GM12891 (cell line): ENCODE measurements around the gene COL26A1.

Experiments
- DNase-seq: peaks from one replicate; pipeline ENCODE4 v3.0.0; 2011; ENCODE audit warnings: low spot score; ENCODE audit not compliant: insufficient read length
- FAIRE-seq: peaks from 2 replicates; lab custom pipeline; 2011; peaks lifted over from hg19 to GRCh38; lab: Jason Lieb, UNC
- PAX5 ChIP-seq: IDR thresholded peaks from 2 replicates; pipeline ENCODE4 v1.6.1; 2011; ENCODE audit warnings: low read length, moderate library complexity, mild to moderate bottlenecking; ENCODE audit not compliant: insufficient read depth, severe bottlenecking
- POLR2A ChIP-seq: IDR thresholded peaks from 2 replicates; pipeline ENCODE4 v1.6.1; 2011; ENCODE audit warnings: low read depth, low read length, control low read depth
- POLR2AphosphoS5 ChIP-seq: IDR thresholded peaks from 2 replicates; pipeline ENCODE4 v1.6.1; 2011; ENCODE audit warnings: low read depth, low read length, control low read depth
- POU2F2 ChIP-seq: IDR thresholded peaks from 2 replicates; pipeline ENCODE4 v1.6.1; 2011; ENCODE audit warnings: low read depth, mild to moderate bottlenecking, control low read depth, low read length, moderate library complexity
- SPI1 ChIP-seq: IDR thresholded peaks from 2 replicates; pipeline ENCODE4 v1.6.1; 2011; ENCODE audit warnings: low read depth, low read length, control low read depth
- TAF1 ChIP-seq: IDR thresholded peaks from 2 replicates; pipeline ENCODE4 v1.6.1; 2011; ENCODE audit warnings: low read depth, low read length, control low read depth

COL26A1 gene

GRCh38 chr7:101398396-101399289 is 36.0 kb downstream of the COL26A1 start:
- DNase-seq (no peak), FAIRE-seq (no peak)
- TF ChIP-seq SPI1 = no peak
- TF ChIP-seq POLR2A = no peak
- no peak for TF ChIP-seq POLR2AphosphoS5
- no peak for TF ChIP-seq PAX5
- TF ChIP-seq POU2F2 = no peak
- TF ChIP-seq TAF1 = no peak

- DNase-seq (no peak), FAIRE-seq (no peak)
- TF ChIP-seq TAF1 (no peak), POLR2AphosphoS5 (no peak), POLR2A (no peak), POU2F2 (no peak), PAX5 (no peak), SPI1 (no peak)
Measured at GRCh38 chr7:101399759-101400158, 37.1 kb downstream of the COL26A1 start.

DNA sequence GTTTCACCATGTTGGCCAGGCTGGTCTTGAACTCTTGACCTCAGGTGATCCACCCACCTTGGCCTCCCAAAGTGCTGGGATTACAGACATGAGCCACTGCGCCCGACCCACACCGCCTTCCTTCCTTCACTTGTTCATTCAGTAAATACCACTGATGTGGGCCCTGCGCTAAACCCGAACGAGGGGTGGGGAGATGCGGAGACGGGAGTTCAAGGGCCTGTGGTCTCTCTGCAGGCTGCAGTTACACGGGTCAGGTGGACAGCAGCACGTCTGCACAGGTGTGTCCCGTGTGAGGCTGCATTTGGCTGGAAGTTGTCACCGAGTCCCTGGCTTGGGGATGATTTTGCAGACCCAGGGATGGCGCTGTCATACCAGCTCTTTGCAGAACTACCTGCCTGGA is 38.1 kb downstream of the COL26A1 start:
- TF ChIP-seq POLR2AphosphoS5 (no peak), SPI1 (no peak), POLR2A (no peak), TAF1 (no peak)
- DNase-seq (no peak), FAIRE-seq (no peak)

DNA sequence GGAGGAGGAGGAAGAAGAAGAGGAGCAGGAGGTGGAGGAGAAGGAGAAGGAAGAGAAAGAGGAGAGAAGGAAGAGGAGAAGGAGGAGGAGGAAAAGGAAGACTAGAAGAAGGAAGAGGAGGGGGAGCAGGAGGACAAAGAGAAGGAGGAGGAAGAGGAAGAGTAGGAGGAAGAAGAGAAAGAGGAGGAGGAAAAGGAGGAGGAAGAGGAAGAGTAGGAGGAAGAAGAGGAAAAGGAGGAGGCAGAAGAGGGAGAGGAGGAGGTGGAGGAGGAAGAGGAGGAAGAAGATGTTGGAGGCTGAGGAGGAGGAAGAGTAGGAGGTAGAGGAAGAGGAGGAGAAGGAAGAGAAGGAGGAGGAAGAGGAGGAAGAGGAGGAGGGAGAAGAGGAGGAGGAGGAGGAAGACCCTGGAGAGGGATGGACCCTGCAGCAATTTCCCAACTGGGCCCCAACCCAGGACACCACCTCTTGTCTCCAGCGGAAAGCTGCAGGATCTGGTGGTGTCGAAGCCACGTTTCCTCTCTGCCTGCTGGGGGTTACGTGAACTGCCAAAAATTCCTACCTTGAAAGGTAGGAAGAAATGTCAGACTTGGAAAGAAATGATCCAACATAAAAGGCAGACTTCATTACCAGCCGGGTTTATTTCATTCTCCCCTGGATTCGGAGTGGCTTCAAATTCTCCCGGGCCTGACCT is 38.9 kb downstream of the COL26A1 start:
- no peak for FAIRE-seq
- DNase-seq = no peak
- TF ChIP-seq POLR2A (no peak), POU2F2 (no peak), TAF1 (no peak), POLR2AphosphoS5 (no peak), SPI1 (no peak), PAX5 (no peak)

- DNase-seq (no peak), FAIRE-seq (no peak)
Measured at GRCh38 chr7:101402081-101402779, 39.6 kb downstream of the COL26A1 start.

GRCh38 chr7:101402835-101403234 is 40.2 kb downstream of the COL26A1 start:
- no peak for TF ChIP-seq POU2F2
- TF ChIP-seq SPI1 = no peak
- TF ChIP-seq POLR2A = no peak
- TF ChIP-seq POLR2AphosphoS5 = no peak
- no peak for TF ChIP-seq PAX5
- TF ChIP-seq TAF1 = no peak
- no peak for DNase-seq
- no peak for FAIRE-seq

More at GRCh38 chr7:101402081-101402779, 39.6 kb downstream of the COL26A1 start:
- TF ChIP-seq TAF1 = no peak
- TF ChIP-seq PAX5 = no peak
- no peak for TF ChIP-seq POLR2AphosphoS5
- TF ChIP-seq POU2F2 = no peak
- TF ChIP-seq SPI1 = no peak
- TF ChIP-seq POLR2A = no peak

DNA sequence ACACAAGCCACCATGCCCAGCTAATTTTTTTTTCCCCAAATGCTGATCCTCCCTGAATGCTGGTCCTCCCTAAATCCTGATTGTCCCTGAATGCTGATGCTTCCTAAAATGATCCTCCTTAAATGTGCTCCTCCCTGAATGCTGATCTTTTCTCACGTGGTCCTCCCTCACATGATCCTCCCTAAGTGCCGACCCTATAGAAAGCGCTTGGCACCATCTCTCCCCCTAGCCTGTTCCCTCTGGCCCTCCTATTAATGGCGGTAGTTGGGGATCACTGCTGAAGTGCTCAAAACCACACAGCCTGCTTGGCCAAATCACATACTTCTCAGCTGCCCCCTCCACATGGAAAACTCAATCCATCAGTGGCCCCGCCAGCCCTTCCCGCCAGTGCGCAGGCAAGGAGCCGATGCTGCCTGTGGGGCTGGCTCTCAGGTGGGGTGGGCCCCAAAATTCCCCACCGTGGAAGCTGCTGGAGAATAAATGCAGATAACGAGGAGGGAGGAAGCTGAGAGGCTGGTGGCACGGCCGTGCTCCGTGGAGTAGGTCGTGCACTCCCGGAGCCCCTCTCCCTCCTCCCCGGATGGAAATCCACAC is 42.9 kb downstream of the COL26A1 start:
- TF ChIP-seq POLR2AphosphoS5 (no peak), POLR2A (no peak), SPI1 (no peak), POU2F2 (no peak), PAX5 (no peak), TAF1 (no peak)
- DNase-seq (no peak), FAIRE-seq (no peak)

DNA sequence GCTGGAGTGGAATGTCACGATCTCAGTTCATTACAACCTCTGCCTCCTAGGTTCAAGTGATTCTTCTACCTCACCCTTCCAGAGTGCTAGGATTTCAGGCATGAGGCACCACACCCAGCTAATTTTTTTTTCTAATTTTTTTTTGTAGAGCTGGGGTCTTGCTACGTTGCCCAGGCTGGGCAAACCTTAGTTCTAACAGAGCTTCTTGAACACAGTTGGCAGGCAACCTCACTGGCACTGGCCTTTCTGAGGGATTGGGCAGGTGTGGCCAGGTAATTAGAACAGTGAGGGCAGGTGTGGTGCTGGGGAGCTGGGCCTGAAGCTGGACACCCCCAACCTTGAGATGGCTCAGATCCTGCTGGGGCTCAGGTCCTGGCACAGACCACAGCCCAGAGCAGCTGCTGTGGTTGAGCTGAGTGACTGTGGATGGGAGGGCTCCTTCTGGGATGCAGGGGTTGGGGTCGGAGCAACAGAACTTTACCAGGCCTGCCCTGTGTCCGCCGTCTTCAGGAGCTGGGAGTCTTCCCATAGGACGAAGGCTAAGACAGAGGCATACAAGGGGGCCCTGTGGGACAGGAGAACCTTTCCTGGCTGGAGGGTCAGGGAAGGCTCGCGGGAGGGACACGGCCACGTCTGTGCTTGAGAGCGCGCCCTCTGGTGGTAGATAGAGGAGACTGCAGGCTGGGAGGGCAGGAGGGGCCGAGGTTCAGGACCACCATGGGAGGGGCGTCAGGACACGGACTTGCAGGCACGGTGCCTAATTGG is 48.2 kb downstream of the COL26A1 start:
- FAIRE-seq (peak; percentile 58), DNase-seq (peak; percentile 54)
- TF ChIP-seq POLR2AphosphoS5 (no peak), SPI1 (no peak), POLR2A (no peak), POU2F2 (no peak), TAF1 (no peak), PAX5 (no peak)

DNA sequence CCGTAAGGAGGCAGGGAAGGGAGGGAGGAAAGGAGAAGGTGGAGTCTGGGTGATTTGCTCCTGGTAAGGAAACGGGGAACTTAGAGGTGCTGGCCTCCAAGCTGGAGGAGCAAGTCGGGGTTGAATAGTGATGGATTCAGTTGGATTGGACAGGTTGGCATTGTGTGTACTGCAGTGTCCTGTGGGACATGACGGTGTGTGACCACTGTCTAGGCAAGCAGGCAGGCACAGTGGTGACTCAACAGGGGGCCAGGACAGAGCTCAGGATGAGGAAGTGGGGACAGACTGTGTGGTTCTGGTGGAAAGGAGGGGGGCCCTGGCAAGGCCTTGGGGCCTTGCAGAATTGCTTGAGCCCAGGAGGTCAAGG is 48.8 kb downstream of the COL26A1 start:
- no peak for FAIRE-seq
- TF ChIP-seq POU2F2 (no peak), SPI1 (peak; percentile 57)

More for the DNA sequence above, 48.8 kb downstream of the COL26A1 start:
- DNase-seq = no peak
